ENCODE data around the gene VAV2.

VAV2 gene, protein sequence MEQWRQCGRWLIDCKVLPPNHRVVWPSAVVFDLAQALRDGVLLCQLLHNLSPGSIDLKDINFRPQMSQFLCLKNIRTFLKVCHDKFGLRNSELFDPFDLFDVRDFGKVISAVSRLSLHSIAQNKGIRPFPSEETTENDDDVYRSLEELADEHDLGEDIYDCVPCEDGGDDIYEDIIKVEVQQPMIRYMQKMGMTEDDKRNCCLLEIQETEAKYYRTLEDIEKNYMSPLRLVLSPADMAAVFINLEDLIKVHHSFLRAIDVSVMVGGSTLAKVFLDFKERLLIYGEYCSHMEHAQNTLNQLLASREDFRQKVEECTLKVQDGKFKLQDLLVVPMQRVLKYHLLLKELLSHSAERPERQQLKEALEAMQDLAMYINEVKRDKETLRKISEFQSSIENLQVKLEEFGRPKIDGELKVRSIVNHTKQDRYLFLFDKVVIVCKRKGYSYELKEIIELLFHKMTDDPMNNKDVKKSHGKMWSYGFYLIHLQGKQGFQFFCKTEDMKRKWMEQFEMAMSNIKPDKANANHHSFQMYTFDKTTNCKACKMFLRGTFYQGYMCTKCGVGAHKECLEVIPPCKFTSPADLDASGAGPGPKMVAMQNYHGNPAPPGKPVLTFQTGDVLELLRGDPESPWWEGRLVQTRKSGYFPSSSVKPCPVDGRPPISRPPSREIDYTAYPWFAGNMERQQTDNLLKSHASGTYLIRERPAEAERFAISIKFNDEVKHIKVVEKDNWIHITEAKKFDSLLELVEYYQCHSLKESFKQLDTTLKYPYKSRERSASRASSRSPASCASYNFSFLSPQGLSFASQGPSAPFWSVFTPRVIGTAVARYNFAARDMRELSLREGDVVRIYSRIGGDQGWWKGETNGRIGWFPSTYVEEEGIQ

DNA sequence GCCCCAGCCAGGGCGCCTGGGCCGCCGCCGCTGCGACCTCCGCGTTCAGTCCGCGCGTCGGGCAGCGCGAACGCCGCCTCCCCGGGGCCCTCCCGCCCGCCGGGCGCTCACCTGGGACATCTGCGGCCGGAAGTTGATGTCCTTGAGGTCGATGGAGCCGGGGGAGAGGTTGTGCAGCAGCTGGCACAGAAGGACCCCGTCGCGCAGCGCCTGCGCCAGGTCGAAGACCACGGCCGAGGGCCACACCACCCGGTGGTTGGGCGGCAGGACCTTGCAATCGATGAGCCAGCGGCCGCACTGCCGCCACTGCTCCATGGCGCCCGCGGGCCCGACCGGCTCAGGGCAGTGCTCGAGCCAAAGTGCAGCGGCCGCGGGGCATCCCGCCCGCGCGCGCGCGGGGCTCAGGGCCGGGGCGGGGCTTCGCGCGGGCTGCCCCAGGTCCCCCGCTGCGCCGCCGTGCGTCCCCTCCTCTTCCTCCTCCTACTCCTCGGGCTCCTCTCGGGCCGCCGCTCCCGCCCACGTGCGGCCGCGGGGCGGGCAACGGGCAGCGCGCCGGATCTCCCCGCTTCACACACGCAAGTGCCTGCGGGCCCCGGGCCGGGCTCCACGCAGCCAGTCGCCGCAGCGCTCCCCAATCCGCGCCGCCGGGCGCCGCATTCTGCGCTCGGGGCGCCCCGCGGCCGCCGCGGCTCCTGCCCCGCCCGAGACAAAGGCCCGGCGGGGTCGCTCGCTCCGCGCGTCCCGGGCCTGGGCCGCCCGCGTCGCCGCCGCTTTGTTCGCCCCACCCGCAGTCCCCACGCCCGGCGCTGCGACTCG lies at the start of gene VAV2:
TSS of gene VAV2 (minus strand) at position 361 of the 816 bp plus-strand sequence. CDS start at position 315, 46 bp downstream.
- peak within 1 kb of the TSS; percentile 77 for H3K4me3 ChIP-seq (replicated peaks; ENCODE audit: low read depth, low read length)
- DNase-seq (ENCODE audit: extremely low read depth, low read depth): no peak
- TF ChIP-seq, protein P1, sequence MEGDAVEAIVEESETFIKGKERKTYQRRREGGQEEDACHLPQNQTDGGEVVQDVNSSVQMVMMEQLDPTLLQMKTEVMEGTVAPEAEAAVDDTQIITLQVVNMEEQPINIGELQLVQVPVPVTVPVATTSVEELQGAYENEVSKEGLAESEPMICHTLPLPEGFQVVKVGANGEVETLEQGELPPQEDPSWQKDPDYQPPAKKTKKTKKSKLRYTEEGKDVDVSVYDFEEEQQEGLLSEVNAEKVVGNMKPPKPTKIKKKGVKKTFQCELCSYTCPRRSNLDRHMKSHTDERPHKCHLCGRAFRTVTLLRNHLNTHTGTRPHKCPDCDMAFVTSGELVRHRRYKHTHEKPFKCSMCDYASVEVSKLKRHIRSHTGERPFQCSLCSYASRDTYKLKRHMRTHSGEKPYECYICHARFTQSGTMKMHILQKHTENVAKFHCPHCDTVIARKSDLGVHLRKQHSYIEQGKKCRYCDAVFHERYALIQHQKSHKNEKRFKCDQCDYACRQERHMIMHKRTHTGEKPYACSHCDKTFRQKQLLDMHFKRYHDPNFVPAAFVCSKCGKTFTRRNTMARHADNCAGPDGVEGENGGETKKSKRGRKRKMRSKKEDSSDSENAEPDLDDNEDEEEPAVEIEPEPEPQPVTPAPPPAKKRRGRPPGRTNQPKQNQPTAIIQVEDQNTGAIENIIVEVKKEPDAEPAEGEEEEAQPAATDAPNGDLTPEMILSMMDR (IDR thresholded peaks at IDR 0.05; ENCODE audit: low read depth, low read length, missing control alignments): no peak

GRCh38 chr9:134041649-134041962 lies 49.5 kb upstream of the VAV2 start:
- DNase-seq (ENCODE audit: extremely low read depth, low read depth): no peak
- H3K4me3 ChIP-seq (replicated peaks; ENCODE audit: low read depth, low read length): no peak overlapping the region
- TF ChIP-seq, protein P1 (IDR thresholded peaks at IDR 0.05; ENCODE audit: low read depth, low read length, missing control alignments): no peak

- no peak for DNase-seq (ENCODE audit: extremely low read depth, low read depth)
- H3K4me3 ChIP-seq (replicated peaks; ENCODE audit: low read depth, low read length): no peak overlapping the region
- TF ChIP-seq, protein P1 (IDR thresholded peaks at IDR 0.05; ENCODE audit: low read depth, low read length, missing control alignments): no peak
Observed at GRCh38 chr9:134040781-134041648, 48.9 kb upstream of the VAV2 start.

DNA sequence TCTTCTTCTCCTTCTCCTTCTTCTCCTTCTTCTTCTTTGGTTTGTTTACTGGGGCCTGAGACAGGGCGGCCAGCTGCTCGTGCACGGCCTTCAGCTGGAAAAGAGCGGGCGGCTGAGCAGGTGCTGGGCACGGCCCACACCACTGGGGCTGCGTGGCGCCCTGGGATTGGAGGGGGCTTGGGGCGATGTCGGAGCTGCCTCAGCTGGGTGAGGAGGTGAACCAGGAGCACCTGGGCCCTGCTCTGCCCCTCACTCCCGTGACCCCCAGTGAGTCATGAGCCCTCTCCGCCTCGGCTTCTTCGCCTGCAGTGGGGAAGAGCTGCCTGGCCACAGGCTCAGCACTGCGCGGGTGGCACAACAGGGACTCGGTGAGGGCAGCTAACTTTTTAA lies 48.0 kb upstream of the VAV2 start:
- no peak overlapping the region for H3K4me3 ChIP-seq (replicated peaks; ENCODE audit: low read depth, low read length)
- TF ChIP-seq, protein P1 (IDR thresholded peaks at IDR 0.05; ENCODE audit: low read depth, low read length, missing control alignments): no peak

DNA sequence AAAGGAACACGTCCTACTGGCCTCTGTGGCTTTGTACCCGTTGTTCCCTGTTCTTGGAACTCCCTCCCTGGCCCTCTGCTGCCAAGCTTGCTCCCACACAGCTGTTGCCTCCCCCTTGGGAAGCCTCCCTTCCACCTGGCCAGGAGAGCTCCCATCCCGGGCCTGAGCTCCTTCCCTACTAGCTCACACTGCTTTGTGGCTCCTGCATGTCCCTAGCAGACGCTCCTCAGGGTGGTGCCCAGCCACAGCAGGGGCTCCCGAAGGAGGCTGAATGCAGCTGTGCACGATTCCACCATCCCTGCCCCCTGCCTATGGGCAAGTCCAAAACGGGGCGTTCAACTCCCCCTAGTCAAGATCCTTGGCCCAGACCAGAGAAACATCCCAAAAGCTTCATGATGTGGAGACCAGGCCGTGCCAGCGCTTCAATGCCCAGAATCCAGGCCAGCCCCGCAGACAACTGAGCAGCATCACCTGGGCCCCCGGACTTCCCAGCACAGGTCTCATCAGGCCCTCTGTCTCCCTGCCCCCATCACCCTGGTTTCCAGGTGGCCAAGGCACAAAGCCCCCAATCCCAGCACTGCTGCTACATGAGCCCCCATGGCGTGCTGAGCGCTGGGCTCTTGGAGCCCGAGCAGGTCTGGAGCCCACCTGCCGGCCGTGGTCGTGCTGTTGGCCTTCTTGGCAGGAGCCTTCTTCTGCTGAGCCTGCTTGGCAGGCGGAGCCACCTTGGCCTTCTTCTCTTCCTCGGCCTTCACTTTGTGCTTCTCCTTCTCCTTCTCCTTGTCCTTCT lies 47.5 kb upstream of the VAV2 start:
- TF ChIP-seq, protein P1 (IDR thresholded peaks at IDR 0.05; ENCODE audit: low read depth, low read length, missing control alignments): no peak
- DNase-seq (ENCODE audit: extremely low read depth, low read depth): no peak
- H3K4me3 ChIP-seq (replicated peaks; ENCODE audit: low read depth, low read length): no peak overlapping the region

More for the DNA sequence above, 48.0 kb upstream of the VAV2 start:
- no peak for DNase-seq (ENCODE audit: extremely low read depth, low read depth)
